OCI-LY1 (cell line): ENCODE measurements around the gene SLC24A5.

Source experiments
- EZH2 ChIP-seq: fragments of 200-600 bp; sonication (generic), shearing (Covaris generic); IDR thresholded peaks from 2 replicates; pipeline ENCODE4 v1.8.0; 2017; ENCODE audit warnings: borderline replicate concordance, mixed run types, mild to moderate bottlenecking, antibody characterized with exemption, low read length, moderate library complexity, mixed read lengths
- TF ChIP-seq, protein P1 (sequence below): fragments of 200-600 bp; sonication (generic), shearing (Covaris generic); IDR thresholded peaks from 2 replicates; pipeline ENCODE4 v1.5.1; 2017; ENCODE audit warnings: mild to moderate bottlenecking, antibody characterized with exemption, low read length, moderate library complexity, mixed read lengths

DNA sequence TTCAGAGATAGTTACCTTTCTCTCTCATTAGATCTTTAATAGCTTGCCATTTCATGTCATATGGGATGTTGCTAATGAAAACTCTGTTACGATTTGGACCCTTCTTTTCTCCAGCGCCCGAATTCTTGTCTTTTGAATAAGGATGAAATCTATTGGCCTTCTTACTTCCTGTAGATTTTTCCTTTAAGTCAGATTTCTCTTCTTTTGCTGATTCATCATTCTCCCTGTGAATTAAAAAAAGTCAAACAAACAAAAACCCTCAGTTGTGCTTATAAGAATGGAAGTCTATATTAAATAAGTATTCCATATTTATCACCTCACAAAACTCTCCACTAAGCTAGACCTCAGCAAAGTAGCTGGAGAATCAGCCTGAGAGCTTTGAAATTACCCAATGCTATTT, 47.8 kb downstream of the SLC24A5 start:
- TF ChIP-seq, protein P1, sequence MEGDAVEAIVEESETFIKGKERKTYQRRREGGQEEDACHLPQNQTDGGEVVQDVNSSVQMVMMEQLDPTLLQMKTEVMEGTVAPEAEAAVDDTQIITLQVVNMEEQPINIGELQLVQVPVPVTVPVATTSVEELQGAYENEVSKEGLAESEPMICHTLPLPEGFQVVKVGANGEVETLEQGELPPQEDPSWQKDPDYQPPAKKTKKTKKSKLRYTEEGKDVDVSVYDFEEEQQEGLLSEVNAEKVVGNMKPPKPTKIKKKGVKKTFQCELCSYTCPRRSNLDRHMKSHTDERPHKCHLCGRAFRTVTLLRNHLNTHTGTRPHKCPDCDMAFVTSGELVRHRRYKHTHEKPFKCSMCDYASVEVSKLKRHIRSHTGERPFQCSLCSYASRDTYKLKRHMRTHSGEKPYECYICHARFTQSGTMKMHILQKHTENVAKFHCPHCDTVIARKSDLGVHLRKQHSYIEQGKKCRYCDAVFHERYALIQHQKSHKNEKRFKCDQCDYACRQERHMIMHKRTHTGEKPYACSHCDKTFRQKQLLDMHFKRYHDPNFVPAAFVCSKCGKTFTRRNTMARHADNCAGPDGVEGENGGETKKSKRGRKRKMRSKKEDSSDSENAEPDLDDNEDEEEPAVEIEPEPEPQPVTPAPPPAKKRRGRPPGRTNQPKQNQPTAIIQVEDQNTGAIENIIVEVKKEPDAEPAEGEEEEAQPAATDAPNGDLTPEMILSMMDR, result no peak
- TF ChIP-seq EZH2, result no peak
